CD4-positive, alpha-beta T cell (primary cell): ENCODE results near the gene EFCAB9. TPM values are rescaled to one million over a fixed set of nuclear protein-coding genes. Genes with fewer than 3 reads are reported as not detected.
A peak's percentile ranks its signal among the peaks of the same experiment; 100 is the strongest.

Experiments used
- ATAC-seq: fragments of 200-7000 bp; cut with Tn5 transposase; one replicate; pipeline ENCODE4 v1.10.0; 2022; ENCODE audit warnings: mild to moderate bottlenecking; ENCODE audit not compliant: poor library complexity
- CTCF ChIA-PET: fragments of 350-600 bp; sonication (Branson Sonifier 250); formaldehyde crosslinking; loops from one replicate; lab custom pipeline; 2021; ENCODE audit warnings: antibody characterized with exemption, inconsistent platforms; lab: Charles Lee
- POLR2A ChIA-PET: fragments of 350-600 bp; sonication (Branson Sonifier 250); formaldehyde crosslinking; loops from one replicate; lab custom pipeline; 2021; ENCODE audit warnings: antibody characterized with exemption, inconsistent platforms; lab: Charles Lee
- DNase-seq, 14 experiments: peaks; one replicate each; pipeline ENCODE4 v3.0.0-alpha.2; 2013 to 2020; ENCODE audit warnings: mixed read lengths in 2 of 14
- H3K27ac ChIP-seq, 2 donors: one replicate each; pipeline versions ENCODE4 v1.5.1 to v1.7.0; 2013; ENCODE audit warnings: low read length in 2 of 2, low read depth in 1 of 2, mild to moderate bottlenecking in 1 of 2
- H3K27me3 ChIP-seq, 2 experiments: 1 replicate in 1 of 2; 2 replicates in 1 of 2; pipeline versions ENCODE4 v1.6.1 to v1.7.0; 2013; ENCODE audit warnings: low read length in 2 of 2, control low read depth in 1 of 2, mild to moderate bottlenecking in 1 of 2, moderate library complexity in 1 of 2; ENCODE audit not compliant: insufficient read depth in 2 of 2, control insufficient read depth in 1 of 2
- H3K36me3 ChIP-seq: one replicate; pipeline ENCODE4 v1.6.1; 2013; ENCODE audit warnings: low read length, control low read depth; ENCODE audit not compliant: insufficient read depth
- H3K4me1 ChIP-seq: one replicate; pipeline ENCODE4 v1.6.1; 2013; ENCODE audit warnings: low read length, control low read depth; ENCODE audit not compliant: insufficient read depth
- H3K4me3 ChIP-seq: one replicate; pipeline ENCODE4 v1.5.1; 2013; ENCODE audit warnings: mild to moderate bottlenecking, low read length, moderate library complexity
- H3K9me3 ChIP-seq, 2 experiments: 1 replicate in 1 of 2; 2 replicates in 1 of 2; pipeline versions ENCODE4 v1.6.1 to v1.7.0; 2013; ENCODE audit warnings: low read length in 2 of 2, mild to moderate bottlenecking in 2 of 2, control low read depth in 1 of 2, moderate library complexity in 1 of 2; ENCODE audit not compliant: control insufficient read depth in 1 of 2, insufficient read depth in 1 of 2
- H3K27ac Mint-ChIP-seq: one replicate; pipeline ENCODE4 v1.8.0; 2020; ENCODE audit warnings: mixed read lengths
- H3K27me3 Mint-ChIP-seq: one replicate; pipeline ENCODE4 v1.8.0; 2021; ENCODE audit warnings: mixed read lengths
- H3K36me3 Mint-ChIP-seq: one replicate; pipeline ENCODE4 v1.8.0; 2021; ENCODE audit warnings: low read depth, mixed read lengths
- H3K4me1 Mint-ChIP-seq: one replicate; pipeline ENCODE4 v1.8.0; 2021; ENCODE audit warnings: low read depth, mixed read lengths
- H3K4me3 Mint-ChIP-seq: one replicate; pipeline ENCODE4 v1.8.0; 2020; ENCODE audit warnings: mild to moderate bottlenecking, mixed read lengths
- H3K9me3 Mint-ChIP-seq: one replicate; pipeline ENCODE4 v1.8.0; 2020; ENCODE audit warnings: mixed read lengths
- CTCF ChIP-seq: fragments of 200-600 bp; IDR thresholded peaks from one replicate; pipeline ENCODE4 v1.8.0; 2022; ENCODE audit warnings: antibody characterized with exemption, mild to moderate bottlenecking
- intact Hi-C, 2 experiments: fragments of 100-400 bp; cut with DNase I in 1 of 2; cut with micrococcal nuclease in 1 of 2; formaldehyde crosslinking; loops; one replicate each; pipeline versions ENCODE4 v1.15.1 to v1.9.0; 2023 to 2025; cut with DNase I, micrococcal nuclease
- total RNA-seq, 174 experiments: library from RNA in 2 of 174; stranded (reverse) in 2 of 174; gene quantifications; one replicate each; pipeline ENCODE4 v1.2.3 and lab custom pipeline; 2021 to 2026

Gene EFCAB9
- total RNA-seq, 2 experiments from 2014 or later: not detected

- peak in 8 of 14 experiments; percentile 28 to 70 (median 54) for DNase-seq
- Mint-ChIP-seq H3K9me3 (no peaks in the 10 kb centered on the region), H3K4me3 (peak overlapping the region; percentile 91), H3K4me1 (peaks cover 93% of the 10 kb centered on the region), H3K27ac (peak overlapping the region; percentile 98), H3K36me3 (peaks cover 67% of the 10 kb centered on the region), H3K27me3 (no peaks in the 10 kb centered on the region)
- peak overlapping the region; percentile 97 to 98 for H3K27ac ChIP-seq
- no peak for TF ChIP-seq CTCF
- no peaks in the 10 kb centered on the region for H3K9me3 ChIP-seq
- CTCF ChIA-PET: interaction anchor here (0.7 to 2.4 kb wide), 4 partner anchors 9 to 172 kb away, joined by 3 to 11 read pairs (median 4); partner anchors contain the start of genes FBXW11 and STK10
- peaks cover 99% of the 10 kb centered on the region for H3K4me1 ChIP-seq
- peak; percentile 12 for ATAC-seq
- POLR2A ChIA-PET: interaction anchor here (0.6 to 10.4 kb wide), 14 partner anchors 8 to 1709 kb away, joined by 3 to 592 read pairs (median 7); partner anchors contain the start of genes CPEB4, FBXW11, STK10 and UBTD2
- no peaks in the 10 kb centered on the region for H3K27me3 ChIP-seq
- peak overlapping the region; percentile 57 for H3K4me3 ChIP-seq
- intact Hi-C loops: loop anchor here in 1 of 2 experiments (5.0 to 10.0 kb wide), 2 partner anchors 36 to 586 kb away; no protein-coding TSS in a partner anchor
- peaks cover 25% of the 10 kb centered on the region for H3K36me3 ChIP-seq
Measured at GRCh38 chr5:172178301-172178987, 15.5 kb upstream of the EFCAB9 start.

GRCh38 chr5:172178991-172179989 is 14.7 kb upstream of the EFCAB9 start:
- Mint-ChIP-seq H3K27me3 (no peaks in the 10 kb centered on the region), H3K4me1 (peaks cover 93% of the 10 kb centered on the region), H3K36me3 (peaks cover 69% of the 10 kb centered on the region), H3K9me3 (no peaks in the 10 kb centered on the region), H3K4me3 (peak overlapping the region; percentile 91), H3K27ac (peak overlapping the region; percentile 98)
- Histone ChIP-seq H3K36me3 (peaks cover 26% of the 10 kb centered on the region), H3K27me3 (no peaks in the 10 kb centered on the region), H3K9me3 (no peaks in the 10 kb centered on the region), H3K4me3 (peak overlapping the region; percentile 57), H3K27ac (peak overlapping the region; percentile 97 to 98), H3K4me1 (peaks cover 99% of the 10 kb centered on the region)
- POLR2A ChIA-PET: interaction anchor here (0.6 to 10.4 kb wide), 20 partner anchors 7 to 1708 kb away, joined by 3 to 592 read pairs (median 5); partner anchors contain the start of genes CPEB4, FBXW11, STK10 and UBTD2
- peak; percentile 32 for ATAC-seq
- intact Hi-C loops: loop anchor here (1.0 to 10.0 kb wide), 4 partner anchors 8 to 586 kb away; partner anchors contain the start of gene STK10 (in 1 of the 2)
- TF ChIP-seq CTCF: no peak
- DNase-seq: peak in 13 of 14 experiments; percentile 32 to 86 (median 44)
- CTCF ChIA-PET: interaction anchor here (0.7 to 2.4 kb wide), 4 partner anchors 8 to 173 kb away, joined by 3 to 11 read pairs (median 4); partner anchors contain the start of genes FBXW11 and STK10
